MM.1S (cell line): ENCODE data around the gene CATSPERZ.

ENCODE experiments used
- CTCF ChIP-seq: fragments of 300-600 bp; sonication (generic); IDR thresholded peaks from 2 replicates; pipeline ENCODE4 v1.5.1; 2016; ENCODE audit warnings: antibody characterized with exemption, low read length, mixed read lengths
- EZH2 ChIP-seq: fragments of 300-600 bp; sonication (generic); optimal IDR thresholded peaks from 2 replicates; pipeline ENCODE3; 2017; ENCODE audit warnings: low read depth, mild to moderate bottlenecking, antibody characterized with exemption, low read length, mixed read lengths
- EZH2phosphoT487 ChIP-seq: fragments of 300-600 bp; sonication (generic); IDR thresholded peaks from 2 replicates; pipeline ENCODE4 v1.6.1; 2018; ENCODE audit warnings: antibody characterized with exemption, low read length

GRCh38 chr11:64284962-64285884 is 14.9 kb upstream of the CATSPERZ start, which contains the start of gene GPR137:
- no peak for TF ChIP-seq CTCF
- TF ChIP-seq EZH2phosphoT487, result no peak
- TF ChIP-seq EZH2, result no peak
